Upper lobe of right lung (tissue), 1 donor: ENCODE data around the gene GNG8. TPM values are rescaled to one million over a fixed set of nuclear protein-coding genes. Genes with fewer than 3 reads are reported as not detected.

Source experiments
- ATAC-seq: fragments of 200-7000 bp; cut with Tn5 transposase; one replicate; pipeline ENCODE4 v1.9.1; 2020; ENCODE audit warnings: mild to moderate bottlenecking, moderate library complexity
- DNase-seq: peaks from one replicate; pipeline ENCODE4 v3.0.0-alpha.2; 2020
- H3K27ac ChIP-seq: fragments of 200-600 bp; one replicate; pipeline ENCODE4 v1.8.0; 2022
- H3K27me3 ChIP-seq: fragments of 200-600 bp; one replicate; pipeline ENCODE4 v1.8.0; 2022; ENCODE audit warnings: mild to moderate bottlenecking
- H3K36me3 ChIP-seq: fragments of 200-600 bp; one replicate; pipeline ENCODE4 v1.8.0; 2022
- H3K4me1 ChIP-seq: fragments of 200-600 bp; one replicate; pipeline ENCODE4 v1.8.0; 2022
- H3K4me3 ChIP-seq: fragments of 200-600 bp; one replicate; pipeline ENCODE4 v1.8.0; 2022; ENCODE audit warnings: mild to moderate bottlenecking
- H3K9me3 ChIP-seq: fragments of 200-600 bp; one replicate; pipeline ENCODE4 v1.8.0; 2022
- intact Hi-C: fragments of 100-400 bp; cut with DNase I; formaldehyde crosslinking; loops from one replicate; pipeline ENCODE4 v1.11.0; 2022
- total RNA-seq: library from RNA; stranded (reverse); fragmentation: NEBNext Ultra II Directional; extraction: Animal tissue kit (Norgen Biotek cat#: 25700); gene quantifications from one replicate; pipeline ENCODE4 v1.2.1, GENCODE V29; 2021
- TF ChIP-seq, protein P1 (sequence below): fragments of 200-600 bp; IDR thresholded peaks from one replicate; pipeline ENCODE4 v1.8.0; 2022; ENCODE audit warnings: antibody characterized with exemption
- donor health status: DM: no; HTN: yes; CAD: no; lungs with severe emphysema.

GNG8 gene
- total RNA-seq, 1 donor from 2014 or later, result not detected

GRCh38 chr19:46620267-46620666 is 15.7 kb downstream of the GNG8 start:
- H3K27me3 ChIP-seq, result no peaks in the 10 kb centered on the region
- H3K4me1 ChIP-seq, result peaks cover 39% of the 10 kb centered on the region
- H3K4me3 ChIP-seq, result no peak overlapping the region
- H3K9me3 ChIP-seq, result no peaks in the 10 kb centered on the region
- no peaks in the 10 kb centered on the region for H3K36me3 ChIP-seq
- intact Hi-C loops, result no loop called here
- DNase-seq (no peak), ATAC-seq (no peak)
- no peak overlapping the region for H3K27ac ChIP-seq
- TF ChIP-seq, protein P1, sequence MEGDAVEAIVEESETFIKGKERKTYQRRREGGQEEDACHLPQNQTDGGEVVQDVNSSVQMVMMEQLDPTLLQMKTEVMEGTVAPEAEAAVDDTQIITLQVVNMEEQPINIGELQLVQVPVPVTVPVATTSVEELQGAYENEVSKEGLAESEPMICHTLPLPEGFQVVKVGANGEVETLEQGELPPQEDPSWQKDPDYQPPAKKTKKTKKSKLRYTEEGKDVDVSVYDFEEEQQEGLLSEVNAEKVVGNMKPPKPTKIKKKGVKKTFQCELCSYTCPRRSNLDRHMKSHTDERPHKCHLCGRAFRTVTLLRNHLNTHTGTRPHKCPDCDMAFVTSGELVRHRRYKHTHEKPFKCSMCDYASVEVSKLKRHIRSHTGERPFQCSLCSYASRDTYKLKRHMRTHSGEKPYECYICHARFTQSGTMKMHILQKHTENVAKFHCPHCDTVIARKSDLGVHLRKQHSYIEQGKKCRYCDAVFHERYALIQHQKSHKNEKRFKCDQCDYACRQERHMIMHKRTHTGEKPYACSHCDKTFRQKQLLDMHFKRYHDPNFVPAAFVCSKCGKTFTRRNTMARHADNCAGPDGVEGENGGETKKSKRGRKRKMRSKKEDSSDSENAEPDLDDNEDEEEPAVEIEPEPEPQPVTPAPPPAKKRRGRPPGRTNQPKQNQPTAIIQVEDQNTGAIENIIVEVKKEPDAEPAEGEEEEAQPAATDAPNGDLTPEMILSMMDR, result no peak

- Histone ChIP-seq H3K4me1 (peaks cover 37% of the 10 kb centered on the region), H3K27me3 (no peaks in the 10 kb centered on the region), H3K27ac (peak overlapping the region; percentile 17), H3K4me3 (no peak overlapping the region), H3K36me3 (no peaks in the 10 kb centered on the region), H3K9me3 (no peaks in the 10 kb centered on the region)
- DNase-seq, result no peak
- intact Hi-C loops, result no loop called here
- peak; percentile 41 for ATAC-seq
- TF ChIP-seq, protein P1, result no peak
Observed at GRCh38 chr19:46618670-46619231, 17.3 kb downstream of the GNG8 start.

DNA sequence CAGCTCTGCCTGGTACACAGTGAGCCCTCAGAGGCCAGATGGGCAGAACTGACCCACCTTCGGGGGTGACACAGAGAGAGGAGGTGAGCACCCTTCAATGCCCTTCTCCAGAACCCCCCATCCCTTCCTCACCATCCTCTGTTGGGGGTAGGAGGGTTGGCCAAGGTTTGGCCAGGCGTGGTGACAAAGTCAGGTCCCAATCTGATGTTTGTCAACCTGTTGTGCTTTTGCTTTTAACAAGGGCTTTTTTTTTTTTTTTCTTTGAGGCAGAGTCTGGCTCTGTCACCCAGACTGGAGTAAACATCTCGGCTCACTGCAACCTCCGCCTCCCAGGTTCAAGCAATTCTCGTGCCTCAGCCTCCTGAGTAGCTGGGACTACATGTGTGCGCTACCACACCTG is 18.4 kb downstream of the GNG8 start:
- no peaks in the 10 kb centered on the region for H3K27me3 ChIP-seq

DNA sequence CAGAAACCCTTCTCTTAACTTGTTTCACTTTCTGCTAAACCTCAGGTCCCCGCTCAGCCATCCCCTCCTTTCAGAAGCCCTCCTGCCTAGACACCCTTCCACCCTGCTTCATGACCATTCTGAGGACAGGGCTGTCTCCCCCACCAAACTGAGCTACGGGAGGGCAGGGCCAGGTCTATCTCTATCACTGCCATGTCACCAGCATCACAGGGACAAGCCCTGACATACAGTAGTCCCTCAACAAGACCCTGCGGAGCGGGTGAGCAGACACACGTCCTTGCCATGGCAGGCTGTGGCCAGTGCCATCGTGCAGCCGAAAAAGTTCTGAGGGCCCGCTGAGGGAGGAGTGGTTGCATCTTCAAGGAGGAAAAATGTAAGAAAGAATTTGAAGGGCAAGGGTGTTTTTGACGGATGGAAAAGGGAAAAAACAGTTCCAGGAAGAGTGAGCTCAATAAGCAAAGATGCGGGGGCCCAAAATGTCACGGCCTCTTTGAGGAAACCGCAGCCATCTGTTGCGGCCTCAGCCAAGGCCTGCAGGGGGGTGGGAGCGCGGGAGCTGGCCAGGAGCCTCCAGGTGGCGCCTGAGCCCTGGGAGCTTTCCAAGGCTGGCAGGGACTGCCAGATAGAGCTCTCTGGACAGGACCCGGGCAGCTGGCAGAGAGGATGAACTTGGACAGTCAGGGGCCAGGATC is 19.2 kb downstream of the GNG8 start:
- peak; percentile 57 for ATAC-seq
- Histone ChIP-seq H3K4me1 (peaks cover 37% of the 10 kb centered on the region), H3K9me3 (no peaks in the 10 kb centered on the region), H3K27ac (no peak overlapping the region), H3K4me3 (no peak overlapping the region), H3K27me3 (no peaks in the 10 kb centered on the region), H3K36me3 (no peaks in the 10 kb centered on the region)
- intact Hi-C loops, result no loop called here
- DNase-seq, result peak; percentile 82
- TF ChIP-seq, protein P1, result peak; percentile 33

More for the DNA sequence above, 18.4 kb downstream of the GNG8 start:
- no peak for ATAC-seq
- no peak for DNase-seq
- intact Hi-C loops, result no loop called here
- Histone ChIP-seq H3K4me1 (peaks cover 37% of the 10 kb centered on the region), H3K27ac (no peak overlapping the region), H3K36me3 (no peaks in the 10 kb centered on the region), H3K9me3 (no peaks in the 10 kb centered on the region), H3K4me3 (no peak overlapping the region)
- TF ChIP-seq, protein P1, result no peak

- intact Hi-C loops, result no loop called here
- no peaks in the 10 kb centered on the region for H3K9me3 ChIP-seq
- H3K36me3 ChIP-seq, result no peaks in the 10 kb centered on the region
- H3K27me3 ChIP-seq, result no peaks in the 10 kb centered on the region
- H3K27ac ChIP-seq, result no peak overlapping the region
- DNase-seq (no peak), ATAC-seq (no peak)
- peaks cover 37% of the 10 kb centered on the region for H3K4me1 ChIP-seq
- H3K4me3 ChIP-seq, result no peak overlapping the region
- TF ChIP-seq, protein P1, result no peak
Observed at GRCh38 chr19:46615966-46616365, 20.0 kb downstream of the GNG8 start.
